IMR-90 (cell line): ENCODE data around the gene NCBP2L. TPM values are rescaled to one million over a fixed set of nuclear protein-coding genes. Genes with fewer than 3 reads are reported as not detected.

Experiments used
- ATAC-seq: fragments of 200-7000 bp; cut with Tn5 transposase; 2 replicates; pipeline ENCODE4 v1.9.1; 2020; ENCODE audit warnings: low read depth, mild to moderate bottlenecking, moderate library complexity
- Bru-seq: library from RNA; stranded (reverse); fragments of 400-500 nt; gene quantifications from one replicate; lab custom pipeline; 2021; lab: Mats Ljungman, UMichigan
- BruChase-seq, 2 experiments: library from RNA; stranded (reverse); fragments of 400-500 nt; gene quantifications; one replicate each; lab custom pipeline; 2021; lab: Mats Ljungman, UMichigan
- BruUV-seq: library from RNA; stranded (reverse); fragments of 400-500 nt; replicated peaks from 2 replicates; lab custom pipeline; 2021; lab: Mats Ljungman, UMichigan
- CTCF ChIA-PET: fragments of 300-600 bp; formaldehyde crosslinking; extraction: SDS; loops from one replicate; lab custom pipeline; 2021; ENCODE audit warnings: antibody characterized with exemption; lab: Yijun Ruan, JAX
- POLR2A ChIA-PET: fragments of 300-600 bp; sonication (Branson Sonifier 250); formaldehyde crosslinking; loops from one replicate; lab custom pipeline; 2022; ENCODE audit warnings: antibody characterized with exemption; ENCODE audit not compliant: unreplicated experiment; lab: Charles Lee
- DNase-seq: peaks from one replicate; pipeline ENCODE4 v3.0.0; 2013
- H2AFZ ChIP-seq: replicated peaks from 2 replicates; pipeline ENCODE3; 2013; ENCODE audit warnings: low read length, mild to moderate bottlenecking; ENCODE audit not compliant: poor library complexity
- H2AK5ac ChIP-seq: 2 replicates; pipeline ENCODE4 v1.6.1; 2013; ENCODE audit warnings: low read depth, low read length, inconsistent platforms
- H2AK9ac ChIP-seq: replicated peaks from 2 replicates; pipeline ENCODE3; 2013; ENCODE audit warnings: mild to moderate bottlenecking, low read depth, low read length, moderate library complexity; ENCODE audit not compliant: poor library complexity
- H2BK120ac ChIP-seq: 2 replicates; pipeline ENCODE4 v1.6.1; 2013; ENCODE audit warnings: low read depth, low read length, inconsistent platforms
- H2BK15ac ChIP-seq: 3 replicates; pipeline ENCODE4 v1.6.1; 2013; ENCODE audit warnings: low read depth, low read length, inconsistent platforms
- H2BK20ac ChIP-seq: 2 replicates; pipeline ENCODE4 v1.6.1; 2013; ENCODE audit warnings: low read depth, mild to moderate bottlenecking, inconsistent platforms, low read length, moderate library complexity
- H2BK5ac ChIP-seq: 2 replicates; pipeline ENCODE4 v1.6.1; 2013; ENCODE audit warnings: mild to moderate bottlenecking, low read depth, low read length, inconsistent platforms; ENCODE audit not compliant: poor library complexity, severe bottlenecking
- H3K14ac ChIP-seq: replicated peaks from 2 replicates; pipeline ENCODE4 v1.6.1; 2013; ENCODE audit warnings: low read depth, low read length, inconsistent platforms
- H3K18ac ChIP-seq: 2 replicates; pipeline ENCODE4 v1.6.1; 2013; ENCODE audit warnings: low read depth, low read length, control low read depth
- H3K23ac ChIP-seq: 2 replicates; pipeline ENCODE4 v1.6.1; 2013; ENCODE audit warnings: low read depth, low read length, inconsistent platforms
- H3K27ac ChIP-seq: 2 replicates; pipeline ENCODE4 v1.5.1; 2013; ENCODE audit warnings: mild to moderate bottlenecking, control low read depth, low read length; ENCODE audit not compliant: insufficient read depth
- H3K27me3 ChIP-seq: 2 replicates; pipeline ENCODE4 v1.6.1; 2013; ENCODE audit warnings: low read length; ENCODE audit not compliant: control insufficient read depth, insufficient read depth
- H3K36me3 ChIP-seq: 2 replicates; pipeline ENCODE4 v1.6.1; 2013; ENCODE audit warnings: low read length, mixed read lengths; ENCODE audit not compliant: control insufficient read depth, insufficient read depth
- H3K4ac ChIP-seq: 2 replicates; pipeline ENCODE4 v1.6.1; 2013; ENCODE audit warnings: low read depth, low read length, inconsistent platforms
- H3K4me1 ChIP-seq: 2 replicates; pipeline ENCODE4 v1.6.1; 2013; ENCODE audit warnings: low read length, mixed read lengths; ENCODE audit not compliant: control insufficient read depth, insufficient read depth
- H3K4me2 ChIP-seq: 2 replicates; pipeline ENCODE4 v1.6.1; 2013; ENCODE audit warnings: low read depth, mild to moderate bottlenecking, control low read depth, low read length, moderate library complexity
- H3K4me3 ChIP-seq: 2 replicates; pipeline ENCODE4 v1.5.1; 2013; ENCODE audit warnings: low read depth, mild to moderate bottlenecking, control low read depth, low read length, moderate library complexity; ENCODE audit not compliant: insufficient read depth
- H3K56ac ChIP-seq: 2 replicates; pipeline ENCODE4 v1.6.1; 2013; ENCODE audit warnings: low read length, inconsistent platforms; ENCODE audit not compliant: insufficient read depth; ENCODE audit errors: extremely low read depth
- H3K79me1 ChIP-seq, 2 experiments: 2 replicates each; pipeline ENCODE4 v1.6.1; 2013; ENCODE audit warnings: low read length in 2 of 2, inconsistent platforms in 1 of 2, low read depth in 1 of 2
- H3K9ac ChIP-seq: 2 replicates; pipeline ENCODE4 v1.6.1; 2013; ENCODE audit warnings: low read depth, low read length, control low read depth
- H3K9me1 ChIP-seq: 2 replicates; pipeline ENCODE4 v1.6.1; 2013; ENCODE audit warnings: low read length, inconsistent platforms; ENCODE audit not compliant: insufficient read depth
- H3K9me3 ChIP-seq: 2 replicates; pipeline ENCODE4 v1.6.1; 2013; ENCODE audit warnings: low read length; ENCODE audit not compliant: control insufficient read depth, insufficient read depth
- H4K20me1 ChIP-seq: 2 replicates; pipeline ENCODE4 v1.6.1; 2013; ENCODE audit warnings: low read length, inconsistent platforms; ENCODE audit not compliant: insufficient read depth
- H4K5ac ChIP-seq: 2 replicates; pipeline ENCODE4 v1.6.1; 2013; ENCODE audit warnings: mild to moderate bottlenecking, low read depth, low read length, control low read depth
- H4K8ac ChIP-seq, 2 experiments: 2 replicates each; pipeline ENCODE4 v1.6.1; 2013; ENCODE audit warnings: low read depth in 2 of 2, low read length in 2 of 2, control low read depth in 1 of 2, inconsistent platforms in 1 of 2
- H4K91ac ChIP-seq: 2 replicates; pipeline ENCODE4 v1.6.1; 2013; ENCODE audit warnings: low read depth, low read length, inconsistent platforms; ENCODE audit not compliant: insufficient read depth
- MAZ ChIP-seq: IDR thresholded peaks from 2 replicates; pipeline ENCODE4 v1.6.1; 2012; ENCODE audit warnings: low read depth, mild to moderate bottlenecking, low read length, improper control_type of control experiment, moderate library complexity, borderline replicate concordance
- POLR2A ChIP-seq: IDR thresholded peaks from 2 replicates; pipeline ENCODE4 v1.6.1; 2012; ENCODE audit warnings: mild to moderate bottlenecking, low read depth, low read length
- RFX5 ChIP-seq: IDR thresholded peaks from 2 replicates; pipeline ENCODE4 v1.8.0; 2012; ENCODE audit warnings: low read depth, mild to moderate bottlenecking, low read length, moderate library complexity
- WGBS, 2 experiments: methylation state at CpG; one replicate each; pipeline versions ENCODE4 v1.1.5 to v1.1.7; 2013; ENCODE audit warnings: missing lambda C conversion rate in 2 of 2; ENCODE audit not compliant: insufficient read length in 1 of 2; ENCODE audit errors: extremely low coverage in 2 of 2; 5-methylcytosine and 5-hydroxymethylcytosine counted together
- dilution Hi-C: fragments of 300-500 bp; cut with HindIII; formaldehyde crosslinking; loops from one replicate; pipeline ENCODE4 v1.14.3; 2018; ENCODE audit warnings: low sequenced_read_pairs; ENCODE audit not compliant: unreplicated experiment
- in situ Hi-C: fragments of 300-500 bp; cut with MboI; formaldehyde crosslinking; loops from 3 replicates; pipeline ENCODE4 v1.14.3; 2019; ENCODE audit warnings: low sequenced_read_pairs, inconsistent platforms, mixed read lengths
- intact Hi-C: fragments of 100-400 bp; cut with micrococcal nuclease; formaldehyde crosslinking; loops from 2 replicates; pipeline ENCODE4 v1.10.0; 2022
- long read RNA-seq: library from polyadenylated mRNA; unstranded; transcript quantifications from one replicate; pipeline ENCODE4 v2.0.0, GENCODE V29; 2021; ENCODE audit not compliant: unreplicated experiment
- polyA plus RNA-seq, 3 experiments: library from polyadenylated mRNA; depleted of rRNA; stranded (reverse); fragments of >200 nt; gene quantifications; 2 replicates each; pipeline ENCODE4 v1.2.3, GENCODE V29; 2012; ENCODE audit warnings: low replicate concordance in 1 of 3
- total RNA-seq: library from RNA; depleted of rRNA; stranded (reverse); fragments of >200 nt; gene quantifications from 2 replicates; pipeline ENCODE4 v1.2.3, GENCODE V29; 2012; rRNA removed

NCBP2L gene
- total RNA-seq (not detected in 2 replicates), polyA plus RNA-seq (2012; rRNA removed) (not detected in 2 replicates), Bru-seq, nascent RNA (not detected), BruChase-seq, experiment 1, labeled RNA remaining after a 6-hour chase (not detected), BruChase-seq, experiment 2, labeled RNA remaining after a 2-hour chase (percentile 4 among the genes with signal in this experiment)
- not detected in 2 replicates for polyA plus RNA-seq (2012; cell fraction: cytosol; rRNA removed)
- not detected in 2 replicates for polyA plus RNA-seq (2012; cell fraction: nucleus; rRNA removed; ENCODE audit: low replicate concordance)
- long read RNA-seq = 0 reads

DNA sequence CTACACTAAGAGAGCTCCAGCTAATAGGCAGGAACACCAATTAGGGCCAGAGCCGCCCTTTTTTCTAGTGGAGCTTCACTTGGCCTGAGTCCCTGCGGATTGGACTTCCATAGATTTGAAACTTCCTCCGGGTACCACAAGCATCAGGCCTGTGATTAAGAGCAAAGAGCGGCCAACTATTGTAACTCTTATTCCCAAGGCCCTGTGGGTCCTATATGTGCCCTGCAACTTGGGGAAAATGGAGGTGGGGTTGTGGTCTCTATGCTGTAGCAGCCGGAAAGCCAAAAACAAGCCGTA is at the start of gene NCBP2L:
Gene NCBP2L (plus strand): TSS at position 198 of the 297 bp plus-strand sequence. CDS start 16,488 bp downstream, outside the sequence.
- H3K27ac ChIP-seq = no peak within 1 kb of the TSS
- H3K9ac ChIP-seq = no peak within 1 kb of the TSS

More for the DNA sequence above, at the start of gene NCBP2L:
- no peaks in the 10 kb centered on the region for H3K9me1 ChIP-seq
- H2AK5ac ChIP-seq = no peak within 1 kb of the TSS
- TF ChIP-seq MAZ (no peak), RFX5 (no peak), POLR2A (no peak)
- ATAC-seq (no peak), DNase-seq (no peak)
- no peak within 1 kb of the TSS for H3K56ac ChIP-seq
- H2AFZ ChIP-seq = peak within 1 kb of the TSS; percentile 36
- H3K36me3 ChIP-seq = no peaks in the 10 kb centered on the region
- in situ Hi-C loops (loop anchor here (5.0 kb wide), 1 partner anchor 120 kb away; no protein-coding TSS in a partner anchor), dilution Hi-C loops (no loop called here), intact Hi-C loops (loop anchor here (1.0 to 5.0 kb wide), 7 partner anchors 59 to 885 kb away; no protein-coding TSS in a partner anchor)
- H2BK5ac ChIP-seq = no peak within 1 kb of the TSS
- BruUV-seq = no TSS peak
- H3K4ac ChIP-seq = no peak within 1 kb of the TSS
- no peak within 1 kb of the TSS for H3K23ac ChIP-seq
- ChIA-PET POLR2A (no interaction called here), CTCF (interaction anchor here (0.7 to 1.9 kb wide), 7 partner anchors 9 to 239 kb away, joined by 3 to 8 read pairs (median 3); no protein-coding TSS in a partner anchor)
- H2AK9ac ChIP-seq = no peak within 1 kb of the TSS
- H3K14ac ChIP-seq = no peak within 1 kb of the TSS
- no peak within 1 kb of the TSS for H4K5ac ChIP-seq
- peak within 1 kb of the TSS; percentile 75 for H3K4me2 ChIP-seq
- H3K18ac ChIP-seq = no peak within 1 kb of the TSS
- H4K8ac ChIP-seq = no peak within 1 kb of the TSS
- no peaks in the 10 kb centered on the region for H4K20me1 ChIP-seq
- H3K79me1 ChIP-seq = no peaks in the 10 kb centered on the region
- WGBS, 2 experiments = 83% methylated on average over 2 of the region's 6 CpGs; no CpG with 5 or more reads in 1 of the 2 experiments
- H2BK15ac ChIP-seq = no peak within 1 kb of the TSS
- H3K4me1 ChIP-seq = no peaks in the 10 kb centered on the region
- no peak within 1 kb of the TSS for H3K4me3 ChIP-seq
- H2BK20ac ChIP-seq = no peak within 1 kb of the TSS
- H2BK120ac ChIP-seq = no peak within 1 kb of the TSS
- H4K91ac ChIP-seq = no peak within 1 kb of the TSS
- H3K27me3 ChIP-seq = peaks cover 28% of the 10 kb centered on the region
- H3K9me3 ChIP-seq = no peaks in the 10 kb centered on the region
